DOHH2 (cell line): ENCODE measurements around the gene ACSM2A.

Experiments
- EZH2phosphoT487 ChIP-seq: fragments of 200-600 bp; sonication (generic); IDR thresholded peaks from 2 replicates; pipeline ENCODE4 v1.6.1; 2017; ENCODE audit warnings: borderline replicate concordance, mild to moderate bottlenecking, antibody characterized with exemption, low read length, moderate library complexity, mixed read lengths
- TF ChIP-seq, protein P1 (sequence below): fragments of 200-600 bp; sonication (generic); IDR thresholded peaks from one replicate; pipeline ENCODE4 v1.5.1; 2014; ENCODE audit warnings: antibody characterized with exemption, mild to moderate bottlenecking, low read depth, low read length; ENCODE audit not compliant: poor library complexity, severe bottlenecking

DNA sequence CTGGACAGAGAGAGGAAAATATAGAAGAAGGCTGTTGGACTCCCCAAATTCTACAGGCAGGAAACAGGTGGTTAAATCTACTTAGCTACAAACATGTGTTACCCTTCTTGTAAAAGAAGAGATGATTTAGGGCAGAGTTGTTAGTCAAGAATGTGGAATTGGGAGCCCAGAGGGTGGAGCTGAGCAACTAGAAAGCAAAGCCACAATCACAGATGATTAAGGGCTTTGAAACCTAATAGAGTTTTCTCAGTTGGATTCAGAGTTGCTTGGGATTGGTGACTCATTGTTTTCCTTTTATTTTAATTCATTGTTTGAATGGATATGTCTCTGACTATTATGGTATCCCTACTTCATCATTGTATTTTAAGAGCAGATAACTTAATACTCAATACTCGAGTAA lies 35.8 kb upstream of the ACSM2A start:
- TF ChIP-seq, protein P1, sequence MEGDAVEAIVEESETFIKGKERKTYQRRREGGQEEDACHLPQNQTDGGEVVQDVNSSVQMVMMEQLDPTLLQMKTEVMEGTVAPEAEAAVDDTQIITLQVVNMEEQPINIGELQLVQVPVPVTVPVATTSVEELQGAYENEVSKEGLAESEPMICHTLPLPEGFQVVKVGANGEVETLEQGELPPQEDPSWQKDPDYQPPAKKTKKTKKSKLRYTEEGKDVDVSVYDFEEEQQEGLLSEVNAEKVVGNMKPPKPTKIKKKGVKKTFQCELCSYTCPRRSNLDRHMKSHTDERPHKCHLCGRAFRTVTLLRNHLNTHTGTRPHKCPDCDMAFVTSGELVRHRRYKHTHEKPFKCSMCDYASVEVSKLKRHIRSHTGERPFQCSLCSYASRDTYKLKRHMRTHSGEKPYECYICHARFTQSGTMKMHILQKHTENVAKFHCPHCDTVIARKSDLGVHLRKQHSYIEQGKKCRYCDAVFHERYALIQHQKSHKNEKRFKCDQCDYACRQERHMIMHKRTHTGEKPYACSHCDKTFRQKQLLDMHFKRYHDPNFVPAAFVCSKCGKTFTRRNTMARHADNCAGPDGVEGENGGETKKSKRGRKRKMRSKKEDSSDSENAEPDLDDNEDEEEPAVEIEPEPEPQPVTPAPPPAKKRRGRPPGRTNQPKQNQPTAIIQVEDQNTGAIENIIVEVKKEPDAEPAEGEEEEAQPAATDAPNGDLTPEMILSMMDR: no peak
- no peak for TF ChIP-seq EZH2phosphoT487
